Neuron (in vitro differentiated cells): Measurements from ENCODE around the gene EXTL1.

Experiments
- H2AFZ ChIP-seq: one replicate; pipeline ENCODE4 v1.6.1; 2013; ENCODE audit warnings: low read depth, mild to moderate bottlenecking, inconsistent platforms, low read length, moderate library complexity
- H3K27me3 ChIP-seq: one replicate; pipeline ENCODE4 v1.6.1; 2013; ENCODE audit warnings: low read length; ENCODE audit not compliant: insufficient read depth
- H3K36me3 ChIP-seq: one replicate; pipeline ENCODE4 v1.6.1; 2013; ENCODE audit warnings: low read length; ENCODE audit not compliant: insufficient read depth
- H3K4me1 ChIP-seq: one replicate; pipeline ENCODE4 v1.6.1; 2013; ENCODE audit warnings: low read length; ENCODE audit not compliant: insufficient read depth
- H3K4me3 ChIP-seq: 2 replicates; pipeline ENCODE4 v1.5.1; 2013; ENCODE audit warnings: mild to moderate bottlenecking, low read length, moderate library complexity
- H3K9me3 ChIP-seq: one replicate; pipeline ENCODE4 v1.6.1; 2013; ENCODE audit warnings: low read length

EXTL1 gene

DNA sequence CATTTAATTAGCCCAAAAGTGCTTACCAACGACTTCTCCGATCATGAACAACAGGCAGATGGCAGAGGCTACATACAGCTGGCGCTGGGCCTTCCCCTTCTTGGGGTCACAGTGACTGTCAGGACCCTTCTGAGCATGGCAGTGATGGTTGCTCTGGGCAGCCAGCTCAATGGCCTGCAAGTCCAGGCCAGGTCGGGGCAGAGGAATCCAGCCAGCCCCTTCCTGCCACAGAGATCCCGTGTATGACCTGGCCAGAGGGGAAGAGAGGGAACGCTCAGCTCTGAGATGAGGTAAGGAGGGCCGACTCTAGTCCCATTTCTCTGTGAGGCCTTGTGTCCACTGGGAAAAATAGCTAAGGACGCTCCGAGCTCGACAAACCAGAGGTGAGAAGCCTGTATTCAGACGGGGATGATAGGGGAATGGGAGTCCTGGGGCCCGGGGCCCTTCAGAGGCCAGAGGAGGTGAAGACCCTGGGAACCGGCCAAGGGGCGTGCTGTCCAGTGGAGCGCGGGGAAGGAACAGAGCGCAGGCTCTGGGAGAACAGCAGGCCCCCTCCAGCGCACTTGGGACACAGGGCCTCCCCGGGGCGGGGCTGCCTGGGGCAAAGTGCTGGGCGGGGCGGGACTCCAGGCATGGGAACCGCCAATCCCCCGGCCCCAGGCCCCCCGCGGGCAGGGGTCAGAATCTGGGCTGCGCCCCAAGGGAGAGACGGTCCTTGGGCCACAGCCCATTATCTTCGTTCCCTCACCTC lies 23.6 kb downstream of the EXTL1 start:
- Histone ChIP-seq H3K4me3 (peak overlapping the region; percentile 33), H3K36me3 (no peaks in the 10 kb centered on the region), H2AFZ (peak overlapping the region; percentile 70), H3K27me3 (peaks cover 61% of the 10 kb centered on the region), H3K4me1 (no peaks in the 10 kb centered on the region), H3K9me3 (no peaks in the 10 kb centered on the region)

DNA sequence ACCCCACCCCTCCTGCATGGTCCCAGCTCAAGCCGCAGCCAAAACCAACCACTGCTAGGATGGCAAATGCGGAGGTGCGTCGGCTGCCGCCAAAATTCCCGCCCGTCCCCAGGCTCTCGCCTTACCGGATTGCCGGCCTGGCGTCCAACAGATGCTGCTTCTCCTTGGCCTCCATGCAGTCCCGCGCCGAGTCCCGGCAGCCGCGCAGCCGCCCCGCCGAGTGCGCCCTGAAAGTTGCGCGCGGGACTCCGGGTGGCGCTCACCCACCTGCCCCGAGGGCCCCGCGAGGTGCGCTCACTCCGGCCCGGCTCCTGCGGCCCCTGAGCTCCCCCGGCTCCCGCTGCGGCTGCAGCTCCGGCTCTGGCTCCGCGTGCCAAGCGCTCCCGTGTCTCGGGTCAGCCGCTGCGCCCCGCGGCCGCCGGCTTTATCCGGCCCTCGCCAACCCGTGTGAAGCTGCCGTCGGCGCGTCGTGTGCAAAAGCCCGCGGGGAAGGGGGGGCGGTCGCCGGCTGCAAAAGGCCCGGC lies 24.2 kb downstream of the EXTL1 start, which contains the start of gene SLC30A2:
TSS of gene SLC30A2 (minus strand) at position 397 of the 524 bp plus-strand sequence. CDS start at position 175, 222 bp downstream.
- H3K27me3 ChIP-seq, result peaks cover 65% of the 10 kb centered on the region
- H3K4me1 ChIP-seq, result no peaks in the 10 kb centered on the region
- peak within 1 kb of the TSS; percentile 70 for H2AFZ ChIP-seq
- H3K4me3 ChIP-seq, result peak within 1 kb of the TSS; percentile 33
- no peaks in the 10 kb centered on the region for H3K9me3 ChIP-seq
- H3K36me3 ChIP-seq, result no peaks in the 10 kb centered on the region

DNA sequence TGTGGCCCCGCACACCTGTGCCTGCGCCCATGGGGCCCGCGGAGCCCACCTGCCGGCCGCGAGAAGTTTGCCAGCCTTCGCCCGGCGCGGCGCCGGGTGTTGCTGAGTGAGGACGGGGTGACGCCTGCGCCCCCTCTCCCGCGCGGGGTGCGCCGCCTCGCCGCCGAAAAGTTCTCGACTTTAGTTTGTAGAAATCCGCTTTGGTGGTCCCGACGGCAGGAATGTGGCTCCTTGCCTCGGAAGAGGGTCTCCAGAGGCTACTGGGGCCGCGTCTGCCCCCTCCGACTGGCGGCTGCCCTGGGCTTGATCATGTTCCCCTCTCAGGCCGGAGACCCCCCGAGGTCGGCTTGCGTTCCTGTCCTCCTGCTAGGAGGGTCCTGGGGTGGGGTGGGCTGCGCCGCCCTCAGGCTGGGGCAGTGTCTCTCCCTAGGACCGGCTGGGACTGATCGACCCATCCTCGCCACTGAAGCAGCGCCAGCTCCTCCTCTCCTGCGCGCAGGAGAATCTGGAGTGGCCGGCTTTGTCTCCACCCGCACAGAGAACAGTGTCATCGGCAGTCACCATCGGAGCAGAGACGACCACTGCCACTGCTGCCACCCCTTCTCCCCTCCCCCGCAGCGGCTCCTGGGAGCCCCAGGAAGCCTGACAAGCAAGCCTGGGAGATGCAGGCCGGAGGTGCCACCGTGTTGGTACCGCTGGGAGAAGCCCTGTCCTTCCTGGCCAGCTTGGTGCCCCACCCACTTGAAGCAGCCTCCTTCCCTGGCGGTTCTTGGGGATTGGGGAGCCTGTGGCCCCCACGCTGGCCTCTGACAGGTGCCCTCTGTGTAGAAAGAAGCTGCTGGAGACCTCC lies 24.9 kb downstream of the EXTL1 start:
- H3K4me3 ChIP-seq, result peak overlapping the region; percentile 33

DNA sequence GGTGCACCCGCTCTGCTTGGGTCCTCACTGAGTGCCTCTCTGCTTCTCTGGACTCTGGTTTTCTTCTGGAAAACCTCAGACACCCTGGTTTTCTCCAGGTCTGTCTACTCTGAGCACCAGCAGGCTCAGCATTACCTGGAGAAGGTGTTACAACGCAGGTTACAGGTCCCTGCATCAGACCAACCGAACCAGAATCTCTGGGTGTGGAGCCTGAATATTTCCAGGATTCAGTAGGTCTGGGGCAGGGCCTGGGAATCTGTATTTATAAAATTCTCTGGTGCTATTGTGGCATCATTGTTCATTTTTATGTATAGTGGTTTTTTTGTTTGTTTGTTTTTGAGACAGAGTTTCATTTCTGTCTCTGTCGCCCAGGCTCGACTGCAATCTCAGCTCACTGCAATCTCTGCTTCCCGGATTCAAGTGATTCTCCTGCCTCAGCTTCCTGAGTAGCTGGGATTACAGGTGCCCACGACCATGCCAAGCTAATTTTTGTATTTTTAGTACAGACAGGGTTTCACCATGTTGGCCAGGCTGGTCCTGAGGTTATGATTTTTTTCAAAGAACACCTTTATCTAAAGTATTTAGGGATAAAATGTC lies 25.8 kb downstream of the EXTL1 start:
- Histone ChIP-seq H2AFZ (no peak overlapping the region), H3K4me3 (no peak overlapping the region), H3K27me3 (peaks cover 77% of the 10 kb centered on the region), H3K4me1 (no peaks in the 10 kb centered on the region), H3K36me3 (no peaks in the 10 kb centered on the region), H3K9me3 (no peaks in the 10 kb centered on the region)

More for the DNA sequence above, 24.9 kb downstream of the EXTL1 start:
- H3K36me3 ChIP-seq, result no peaks in the 10 kb centered on the region
- H2AFZ ChIP-seq, result peak overlapping the region; percentile 70
- no peaks in the 10 kb centered on the region for H3K4me1 ChIP-seq
- H3K27me3 ChIP-seq, result peaks cover 70% of the 10 kb centered on the region
- no peaks in the 10 kb centered on the region for H3K9me3 ChIP-seq

DNA sequence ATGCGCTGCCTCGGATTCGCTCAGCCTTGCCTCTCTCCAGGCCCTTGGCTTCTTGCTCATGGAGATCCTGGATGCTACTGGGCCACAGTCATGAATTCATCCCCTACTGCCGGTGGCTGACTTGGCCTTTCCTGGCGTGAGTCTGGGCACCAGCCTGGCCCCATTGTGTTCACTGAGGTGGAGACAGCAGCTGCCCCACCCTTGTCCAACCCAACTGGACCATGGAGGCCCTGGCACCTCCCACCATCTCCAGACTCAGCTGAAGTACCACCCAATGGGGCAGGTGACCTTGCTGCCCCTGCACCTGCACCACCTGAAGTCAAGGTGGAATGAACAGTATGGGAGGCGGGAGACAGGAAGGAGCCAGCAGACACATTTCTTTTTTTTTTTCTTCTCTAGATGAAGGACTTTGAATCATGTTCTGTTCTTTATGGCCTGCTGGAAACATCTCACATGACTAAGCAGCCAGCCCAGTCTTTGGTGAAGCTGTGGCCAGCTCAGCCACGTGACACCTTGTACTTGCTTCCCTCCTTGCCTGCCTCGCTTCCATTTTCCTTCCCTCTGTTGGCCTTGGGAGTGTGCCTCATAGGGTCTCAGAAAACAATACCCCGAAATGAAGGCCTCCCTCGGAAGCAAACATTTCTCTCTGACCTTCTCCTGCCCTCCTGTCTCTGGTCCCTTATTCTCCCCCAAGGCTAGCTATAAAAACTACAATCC lies 28.1 kb downstream of the EXTL1 start:
- Histone ChIP-seq H3K9me3 (no peaks in the 10 kb centered on the region), H2AFZ (no peak overlapping the region), H3K36me3 (no peaks in the 10 kb centered on the region), H3K4me3 (no peak overlapping the region), H3K27me3 (peaks cover 78% of the 10 kb centered on the region), H3K4me1 (peaks cover 4% of the 10 kb centered on the region)

- peaks cover 4% of the 10 kb centered on the region for H3K4me1 ChIP-seq
- no peaks in the 10 kb centered on the region for H3K9me3 ChIP-seq
- H3K27me3 ChIP-seq, result peaks cover 73% of the 10 kb centered on the region
- H2AFZ ChIP-seq, result no peak overlapping the region
- no peaks in the 10 kb centered on the region for H3K36me3 ChIP-seq
- H3K4me3 ChIP-seq, result no peak overlapping the region
These were observed 28.7 kb downstream of the EXTL1 start for GRCh38 chr1:26050248-26050640.

GRCh38 chr1:26053718-26054560 lies 32.4 kb downstream of the EXTL1 start:
- peaks cover 52% of the 10 kb centered on the region for H3K27me3 ChIP-seq
- no peaks in the 10 kb centered on the region for H3K9me3 ChIP-seq
- peaks cover 4% of the 10 kb centered on the region for H3K4me1 ChIP-seq

GRCh38 chr1:26055041-26055440 lies 33.5 kb downstream of the EXTL1 start:
- Histone ChIP-seq H3K27me3 (peaks cover 46% of the 10 kb centered on the region), H3K36me3 (no peaks in the 10 kb centered on the region), H2AFZ (no peak overlapping the region), H3K4me1 (peaks cover 4% of the 10 kb centered on the region), H3K9me3 (no peaks in the 10 kb centered on the region), H3K4me3 (no peak overlapping the region)

More at GRCh38 chr1:26053718-26054560, 32.4 kb downstream of the EXTL1 start:
- H3K4me3 ChIP-seq, result no peak overlapping the region
- no peak overlapping the region for H2AFZ ChIP-seq
- H3K36me3 ChIP-seq, result no peaks in the 10 kb centered on the region

DNA sequence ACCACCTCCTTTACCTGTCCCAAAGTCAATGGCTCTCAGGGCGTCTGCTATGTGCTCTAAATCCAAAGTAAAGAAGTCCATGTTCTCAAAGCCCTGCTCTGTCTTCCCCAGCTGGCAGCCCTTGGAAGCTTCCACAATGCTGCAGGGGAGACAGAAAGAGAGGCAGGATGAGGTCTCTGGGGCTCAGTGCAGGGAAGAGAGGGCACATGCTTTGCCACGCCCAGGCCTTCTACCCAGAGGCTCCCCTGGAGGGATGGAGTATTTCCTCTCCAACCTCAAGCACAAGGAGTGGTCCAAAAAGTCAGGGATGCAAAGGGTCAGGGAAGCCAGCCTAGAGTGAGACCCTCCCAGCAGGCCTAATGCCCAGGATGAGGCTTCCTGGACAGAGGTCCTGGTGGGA lies 35.6 kb downstream of the EXTL1 start:
- H3K4me3 ChIP-seq, result no peak overlapping the region
- H3K9me3 ChIP-seq, result no peaks in the 10 kb centered on the region
- peaks cover 4% of the 10 kb centered on the region for H3K4me1 ChIP-seq
- no peak overlapping the region for H2AFZ ChIP-seq
- peaks cover 31% of the 10 kb centered on the region for H3K27me3 ChIP-seq
- H3K36me3 ChIP-seq, result no peaks in the 10 kb centered on the region

- H3K27me3 ChIP-seq, result peaks cover 33% of the 10 kb centered on the region
- H3K4me1 ChIP-seq, result peaks cover 4% of the 10 kb centered on the region
- no peaks in the 10 kb centered on the region for H3K9me3 ChIP-seq
- no peaks in the 10 kb centered on the region for H3K36me3 ChIP-seq
- no peak overlapping the region for H3K4me3 ChIP-seq
- H2AFZ ChIP-seq, result no peak overlapping the region
These were observed 36.5 kb downstream of the EXTL1 start for GRCh38 chr1:26058052-26058595.

GRCh38 chr1:26059906-26060305 lies 38.3 kb downstream of the EXTL1 start:
- H3K9me3 ChIP-seq, result no peaks in the 10 kb centered on the region
- peaks cover 25% of the 10 kb centered on the region for H3K27me3 ChIP-seq
- no peaks in the 10 kb centered on the region for H3K36me3 ChIP-seq
- H3K4me3 ChIP-seq, result no peak overlapping the region
- no peaks in the 10 kb centered on the region for H3K4me1 ChIP-seq
- H2AFZ ChIP-seq, result no peak overlapping the region
